Measurements from ENCODE around the gene LMX1B. TPM values are rescaled to one million over a fixed set of nuclear protein-coding genes. Genes with fewer than 3 reads are reported as not detected.

Gene LMX1B
- total and polyA plus RNA-seq, 2 donors (not counting 3 experiments of a cell fraction or from before 2014, with no cell fraction given), result not detected

GRCh38 chr9:126614088-126614454 is 343 bp downstream of the LMX1B start:
- H4K20me1 ChIP-seq (replicated peaks; ENCODE audit: control insufficient read depth, extremely low read depth, insufficient read depth, low read length), result no peaks in the 10 kb centered on the region
- CTCF ChIA-PET, result interaction anchor here (1.1 to 6.1 kb wide), 2 partner anchors 76 to 168 kb away, joined by 4 to 64 read pairs; no protein-coding TSS in a partner anchor
- intact Hi-C loops (cut with micrococcal nuclease), result loop anchor here (5.0 to 10.0 kb wide), 2 partner anchors 51 to 117 kb away; no protein-coding TSS in a partner anchor
- FAIRE-seq (no peak), DNase-seq (ENCODE audit: low read depth, low spot score) (no peak)
- no peaks in the 10 kb centered on the region for H3K4me1 ChIP-seq (ENCODE audit: control insufficient read depth, extremely low read depth, insufficient read depth, low read length)
- peaks cover 80 to 87% of the 10 kb centered on the region in 2 experiments for H3K27me3 ChIP-seq (ENCODE audit: control insufficient read depth in 2 of 2, insufficient read depth in 2 of 2, low read length in 2 of 2)
- no peaks in the 10 kb centered on the region for H3K9me1 ChIP-seq (replicated peaks; ENCODE audit: control insufficient read depth, extremely low read depth, insufficient read depth, low read length)
- H3K9me3 ChIP-seq (replicated peaks; ENCODE audit: control insufficient read depth, insufficient read depth, low read length), result no peaks in the 10 kb centered on the region
- no peak overlapping the region for H3K4me2 ChIP-seq (ENCODE audit: insufficient read depth, low read length)
- no peaks in the 10 kb centered on the region for H3K79me2 ChIP-seq (ENCODE audit: control insufficient read depth, insufficient read depth, low read length)
- TF ChIP-seq POLR2A (IDR thresholded peaks at IDR 0.05; ENCODE audit: low read depth, low read length) (no peak), EZH2 (IDR thresholded peaks at IDR 0.05; ENCODE audit: borderline replicate concordance, low read depth, low read length, severe bottlenecking) (no peak), JUN (IDR thresholded peaks at IDR 0.05; ENCODE audit: borderline replicate concordance, insufficient read depth, insufficient read length, low read depth) (no peak), MYC (IDR thresholded peaks at IDR 0.05; ENCODE audit: low read depth, low read length) (no peak), CTCF (IDR thresholded peaks at IDR 0.05; ENCODE audit: extremely low read depth in 1 of 2, insufficient read depth in 1 of 2, low read depth in 1 of 2, low read length in 2 of 2) (no peak), POLR2AphosphoS5 (IDR thresholded peaks at IDR 0.05; ENCODE audit: insufficient read depth, low read depth, low read length) (no peak), FOS (IDR thresholded peaks at IDR 0.05; ENCODE audit: borderline replicate concordance, insufficient read depth, low read length) (no peak)
- TF ChIP-seq, protein P1, sequence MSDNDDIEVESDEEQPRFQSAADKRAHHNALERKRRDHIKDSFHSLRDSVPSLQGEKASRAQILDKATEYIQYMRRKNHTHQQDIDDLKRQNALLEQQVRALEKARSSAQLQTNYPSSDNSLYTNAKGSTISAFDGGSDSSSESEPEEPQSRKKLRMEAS (IDR thresholded peaks at IDR 0.05; ENCODE audit: insufficient read depth, insufficient read length), result no peak
- no peak overlapping the region for H3K27ac ChIP-seq (ENCODE audit: insufficient read depth, low read depth, low read length)
- H3K4me3 ChIP-seq (replicated peaks in 1 of 3; ENCODE audit: insufficient read depth in 1 of 3, low read depth in 1 of 3, low read length in 3 of 3), result no peak overlapping the region
- BruUV-seq (replicated peaks), result no TSS peak
- H3K36me3 ChIP-seq (ENCODE audit: control insufficient read depth in 2 of 2, extremely low read depth in 1 of 2, insufficient read depth in 2 of 2, low read length in 2 of 2), result no peaks in the 10 kb centered on the region
- dilution Hi-C loops (cut with MboI; ENCODE audit: extremely low pct_ligation_motif_present, low sequenced_read_pairs), result no loop called here
- no peak overlapping the region for H3K9ac ChIP-seq (replicated peaks; ENCODE audit: extremely low read depth, insufficient read depth, low read length)
- no peak overlapping the region for H2AFZ ChIP-seq (ENCODE audit: low read depth, low read length)
- POLR2A ChIA-PET, result no interaction called here

Measured in endothelial cell of umbilical vein (primary cell).